ENCODE results near the gene LEUTX. TPM values are rescaled to one million over a fixed set of nuclear protein-coding genes. Genes with fewer than 3 reads are reported as not detected.
A peak's percentile ranks its signal among the peaks of the same experiment; 100 is the strongest.

Gene LEUTX
- total RNA-seq, 1 donor from 2014 or later = 1.6 TPM

- Mint-ChIP-seq H3K27ac (ENCODE audit: unreplicated experiment) (no peak overlapping the region), H3K4me1 (ENCODE audit: low read depth, unreplicated experiment) (peaks cover 7% of the 10 kb centered on the region), H3K36me3 (ENCODE audit: unreplicated experiment) (peaks cover 4% of the 10 kb centered on the region), H3K4me3 (ENCODE audit: unreplicated experiment) (peak overlapping the region; percentile 17), H3K9me3 (ENCODE audit: unreplicated experiment) (no peaks in the 10 kb centered on the region), H3K27me3 (ENCODE audit: unreplicated experiment) (peaks cover 5% of the 10 kb centered on the region)
- DNase-seq = no peak
- TF ChIP-seq CTCF (IDR thresholded peaks at IDR 0.05; ENCODE audit: partially characterized antibody, unreplicated experiment) = no peak
These were observed 40.0 kb downstream of the LEUTX start for GRCh38 chr19:39818626-39819097.

- no peak overlapping the region for H3K27ac Mint-ChIP-seq (ENCODE audit: unreplicated experiment)
- H3K4me3 Mint-ChIP-seq (ENCODE audit: unreplicated experiment) = no peak overlapping the region
- no peaks in the 10 kb centered on the region for H3K9me3 Mint-ChIP-seq (ENCODE audit: unreplicated experiment)
- no peak for DNase-seq
- no peak for TF ChIP-seq CTCF (IDR thresholded peaks at IDR 0.05; ENCODE audit: partially characterized antibody, unreplicated experiment)
- peaks cover 7% of the 10 kb centered on the region for H3K4me1 Mint-ChIP-seq (ENCODE audit: low read depth, unreplicated experiment)
- H3K36me3 Mint-ChIP-seq (ENCODE audit: unreplicated experiment) = peaks cover 4% of the 10 kb centered on the region
- peaks cover 5% of the 10 kb centered on the region for H3K27me3 Mint-ChIP-seq (ENCODE audit: unreplicated experiment)
These were observed 41.1 kb downstream of the LEUTX start for GRCh38 chr19:39819786-39820185.

- peaks cover 8% of the 10 kb centered on the region for H3K27me3 Mint-ChIP-seq (ENCODE audit: unreplicated experiment)
- no peak overlapping the region for H3K4me3 Mint-ChIP-seq (ENCODE audit: unreplicated experiment)
- peaks cover 7% of the 10 kb centered on the region for H3K4me1 Mint-ChIP-seq (ENCODE audit: low read depth, unreplicated experiment)
- TF ChIP-seq CTCF (IDR thresholded peaks at IDR 0.05; ENCODE audit: partially characterized antibody, unreplicated experiment) = no peak
- no peak for DNase-seq
- peaks cover 4% of the 10 kb centered on the region for H3K36me3 Mint-ChIP-seq (ENCODE audit: unreplicated experiment)
- H3K9me3 Mint-ChIP-seq (ENCODE audit: unreplicated experiment) = no peaks in the 10 kb centered on the region
- H3K27ac Mint-ChIP-seq (ENCODE audit: unreplicated experiment) = no peak overlapping the region
These were observed 42.0 kb downstream of the LEUTX start for GRCh38 chr19:39820696-39821095.

GRCh38 chr19:39823686-39824085, 45.0 kb downstream of the LEUTX start:
- no peak overlapping the region for H3K4me3 Mint-ChIP-seq (ENCODE audit: unreplicated experiment)
- no peak overlapping the region for H3K27ac Mint-ChIP-seq (ENCODE audit: unreplicated experiment)
- no peaks in the 10 kb centered on the region for H3K9me3 Mint-ChIP-seq (ENCODE audit: unreplicated experiment)
- H3K4me1 Mint-ChIP-seq (ENCODE audit: low read depth, unreplicated experiment) = peaks cover 7% of the 10 kb centered on the region
- TF ChIP-seq CTCF (IDR thresholded peaks at IDR 0.05; ENCODE audit: partially characterized antibody, unreplicated experiment) = no peak
- peaks cover 4% of the 10 kb centered on the region for H3K36me3 Mint-ChIP-seq (ENCODE audit: unreplicated experiment)
- H3K27me3 Mint-ChIP-seq (ENCODE audit: unreplicated experiment) = peaks cover 6% of the 10 kb centered on the region
- DNase-seq = peak; percentile 59

GRCh38 chr19:39824143-39825092, 45.8 kb downstream of the LEUTX start:
- peaks cover 11% of the 10 kb centered on the region for H3K4me1 Mint-ChIP-seq (ENCODE audit: low read depth, unreplicated experiment)
- DNase-seq = peak; percentile 87
- peaks cover 8% of the 10 kb centered on the region for H3K36me3 Mint-ChIP-seq (ENCODE audit: unreplicated experiment)
- peaks cover 3% of the 10 kb centered on the region for H3K9me3 Mint-ChIP-seq (ENCODE audit: unreplicated experiment)
- peaks cover 3% of the 10 kb centered on the region for H3K27me3 Mint-ChIP-seq (ENCODE audit: unreplicated experiment)
- no peak overlapping the region for H3K27ac Mint-ChIP-seq (ENCODE audit: unreplicated experiment)
- no peak for TF ChIP-seq CTCF (IDR thresholded peaks at IDR 0.05; ENCODE audit: partially characterized antibody, unreplicated experiment)
- no peak overlapping the region for H3K4me3 Mint-ChIP-seq (ENCODE audit: unreplicated experiment)
